NCI-H774 (cell line): Measurements from ENCODE around the gene TRIM29.
"Not testable (repeated sequence)": the region's sequence is repeated elsewhere in the genome, so short reads cannot be mapped to it uniquely, and the experiment has no call there.

Experiments used
- DNase-seq: peaks from one replicate; lab custom pipeline; 2025; lab: John Stamatoyannopoulos, UW

TRIM29 gene

GRCh38 chr11:120137611-120138521 lies at the start of gene TRIM29:
Gene TRIM29 (minus strand): TSS chr11:120138113. CDS start chr11:120138031, 82 bp downstream.
- no peak for DNase-seq

- no peak for DNase-seq
Observed at GRCh38 chr11:120186774-120187591, 49.1 kb upstream of the TRIM29 start.

- no peak for DNase-seq
Observed at GRCh38 chr11:120186456-120186773, 48.5 kb upstream of the TRIM29 start.

- no peak for DNase-seq
Observed at GRCh38 chr11:120185706-120186455, 48.0 kb upstream of the TRIM29 start.

- DNase-seq: no peak
Observed at GRCh38 chr11:120184946-120185705, 47.2 kb upstream of the TRIM29 start.

- DNase-seq: no peak
Observed at GRCh38 chr11:120184371-120184945, 46.5 kb upstream of the TRIM29 start.

GRCh38 chr11:120183701-120184141 lies 45.8 kb upstream of the TRIM29 start:
- DNase-seq: no peak

- DNase-seq: no peak
Observed at GRCh38 chr11:120182790-120183491, 45.0 kb upstream of the TRIM29 start.

- DNase-seq: no peak
Observed at GRCh38 chr11:120182372-120182771, 44.5 kb upstream of the TRIM29 start.

GRCh38 chr11:120181376-120181975 lies 43.6 kb upstream of the TRIM29 start:
- no peak for DNase-seq

- no peak for DNase-seq
Observed at GRCh38 chr11:120180551-120181232, 42.8 kb upstream of the TRIM29 start.

GRCh38 chr11:120180063-120180462 lies 42.1 kb upstream of the TRIM29 start:
- DNase-seq: not testable (repeated sequence)

GRCh38 chr11:120179057-120179672 lies 41.3 kb upstream of the TRIM29 start:
- DNase-seq: no peak

- no peak for DNase-seq
Observed at GRCh38 chr11:120178561-120179056, 40.7 kb upstream of the TRIM29 start.

- no peak for DNase-seq
Observed at GRCh38 chr11:120174866-120175265, 37.0 kb upstream of the TRIM29 start.

- no peak for DNase-seq
Observed at GRCh38 chr11:120173807-120174206, 35.9 kb upstream of the TRIM29 start.

- no peak for DNase-seq
Observed at GRCh38 chr11:120173019-120173705, 35.2 kb upstream of the TRIM29 start.
